ENCODE measurements around the gene GABRA5. TPM values are rescaled to one million over a fixed set of nuclear protein-coding genes. Genes with fewer than 3 reads are reported as not detected.

GABRA5 gene
- total RNA-seq, 1 experiment from 2014 or later: not detected

DNA sequence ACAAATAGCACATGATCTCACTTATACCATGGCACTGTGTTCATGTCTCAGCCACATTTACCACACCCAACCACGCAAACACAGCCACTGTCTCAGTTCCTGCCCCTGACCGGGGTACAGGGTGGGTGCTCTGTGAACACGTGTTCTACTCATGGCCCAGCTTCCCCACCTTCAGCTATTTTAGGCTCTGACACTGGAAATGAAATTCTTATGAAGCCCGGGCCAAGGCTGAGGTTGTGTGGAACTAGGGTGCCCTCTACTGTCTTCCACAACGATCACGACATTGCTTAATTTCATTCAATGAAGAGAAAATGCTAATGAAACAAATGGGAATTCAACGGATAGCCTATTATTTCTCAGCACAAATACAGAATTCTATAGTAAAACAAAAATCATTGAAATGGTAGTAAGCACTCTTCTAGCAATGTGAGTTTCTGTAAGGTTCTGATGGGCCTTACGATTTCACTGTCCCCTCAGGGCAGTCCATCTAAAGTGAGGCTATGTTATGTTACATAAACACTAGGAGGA, 2.1 kb upstream of the GABRA5 start:
- intact Hi-C loops (cut with micrococcal nuclease; ENCODE audit: unreplicated experiment): no loop called here
- DNase-seq: no peak
- Mint-ChIP-seq H3K27ac (ENCODE audit: unreplicated experiment) (no peak overlapping the region), H3K27me3 (ENCODE audit: unreplicated experiment) (no peaks in the 10 kb centered on the region), H3K9me3 (ENCODE audit: low read depth, unreplicated experiment) (no peaks in the 10 kb centered on the region), H3K4me3 (ENCODE audit: low read depth, unreplicated experiment) (no peak overlapping the region), H3K4me1 (ENCODE audit: low read depth, unreplicated experiment) (no peaks in the 10 kb centered on the region), H3K36me3 (ENCODE audit: insufficient read depth, unreplicated experiment) (no peaks in the 10 kb centered on the region)
- TF ChIP-seq, protein P1, sequence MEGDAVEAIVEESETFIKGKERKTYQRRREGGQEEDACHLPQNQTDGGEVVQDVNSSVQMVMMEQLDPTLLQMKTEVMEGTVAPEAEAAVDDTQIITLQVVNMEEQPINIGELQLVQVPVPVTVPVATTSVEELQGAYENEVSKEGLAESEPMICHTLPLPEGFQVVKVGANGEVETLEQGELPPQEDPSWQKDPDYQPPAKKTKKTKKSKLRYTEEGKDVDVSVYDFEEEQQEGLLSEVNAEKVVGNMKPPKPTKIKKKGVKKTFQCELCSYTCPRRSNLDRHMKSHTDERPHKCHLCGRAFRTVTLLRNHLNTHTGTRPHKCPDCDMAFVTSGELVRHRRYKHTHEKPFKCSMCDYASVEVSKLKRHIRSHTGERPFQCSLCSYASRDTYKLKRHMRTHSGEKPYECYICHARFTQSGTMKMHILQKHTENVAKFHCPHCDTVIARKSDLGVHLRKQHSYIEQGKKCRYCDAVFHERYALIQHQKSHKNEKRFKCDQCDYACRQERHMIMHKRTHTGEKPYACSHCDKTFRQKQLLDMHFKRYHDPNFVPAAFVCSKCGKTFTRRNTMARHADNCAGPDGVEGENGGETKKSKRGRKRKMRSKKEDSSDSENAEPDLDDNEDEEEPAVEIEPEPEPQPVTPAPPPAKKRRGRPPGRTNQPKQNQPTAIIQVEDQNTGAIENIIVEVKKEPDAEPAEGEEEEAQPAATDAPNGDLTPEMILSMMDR (IDR thresholded peaks at IDR 0.05; ENCODE audit: unreplicated experiment): no peak
- no TSS peak for BruUV-seq (replicated peaks)
- CTCF ChIA-PET: no interaction called here

DNA sequence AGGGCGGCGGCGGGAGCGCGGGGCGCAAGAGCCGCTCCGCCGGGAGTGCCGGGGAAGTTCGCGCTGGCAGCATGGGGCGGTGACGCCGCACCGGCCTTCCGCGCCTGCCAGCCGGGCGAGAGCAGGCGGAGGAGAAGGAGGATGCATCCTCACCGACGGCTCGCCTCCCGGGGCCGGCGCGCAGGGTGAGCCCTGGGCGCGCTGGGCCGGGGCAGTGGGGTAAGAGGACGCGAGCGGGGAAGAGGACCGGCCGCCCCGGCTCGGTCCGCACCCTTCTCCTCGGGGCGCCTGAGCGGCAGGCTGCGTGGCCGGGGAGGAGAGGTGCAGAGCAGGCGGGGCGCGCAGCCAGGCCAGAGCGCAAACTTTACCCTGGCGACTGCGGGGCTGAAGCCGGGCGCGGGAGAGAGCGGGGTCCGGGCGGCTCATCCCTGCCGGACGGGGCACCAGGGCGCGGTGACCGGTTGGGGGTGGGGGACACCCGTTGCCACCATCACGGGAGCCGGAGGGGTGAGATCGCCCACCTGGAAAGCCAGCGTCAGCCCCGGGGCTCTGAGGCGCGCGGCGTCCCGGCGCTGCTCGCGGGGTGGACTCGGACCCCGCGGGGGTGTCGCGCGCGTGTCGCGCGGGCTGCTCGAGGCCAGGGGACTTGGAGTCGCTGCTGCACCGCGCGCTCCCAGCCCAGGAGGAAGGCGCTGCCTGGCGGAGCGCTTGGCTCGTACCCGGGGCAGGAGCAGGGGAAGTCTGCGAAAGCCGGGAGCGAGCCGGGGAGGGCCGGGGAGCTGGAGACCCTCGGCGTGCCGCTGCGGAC, 542 bp downstream of the GABRA5 start:
- intact Hi-C loops (cut with micrococcal nuclease; ENCODE audit: unreplicated experiment): no loop called here
- no peaks in the 10 kb centered on the region for H3K36me3 Mint-ChIP-seq (ENCODE audit: insufficient read depth, unreplicated experiment)
- CTCF ChIA-PET: no interaction called here
- no peaks in the 10 kb centered on the region for H3K9me3 Mint-ChIP-seq (ENCODE audit: low read depth, unreplicated experiment)
- no peaks in the 10 kb centered on the region for H3K27me3 Mint-ChIP-seq (ENCODE audit: unreplicated experiment)
- no TSS peak for BruUV-seq (replicated peaks)
- TF ChIP-seq, protein P1 (IDR thresholded peaks at IDR 0.05; ENCODE audit: unreplicated experiment): no peak
- DNase-seq: no peak
- H3K4me1 Mint-ChIP-seq (ENCODE audit: low read depth, unreplicated experiment): no peaks in the 10 kb centered on the region
- no peak overlapping the region for H3K4me3 Mint-ChIP-seq (ENCODE audit: low read depth, unreplicated experiment)
- no peak overlapping the region for H3K27ac Mint-ChIP-seq (ENCODE audit: unreplicated experiment)

DNA sequence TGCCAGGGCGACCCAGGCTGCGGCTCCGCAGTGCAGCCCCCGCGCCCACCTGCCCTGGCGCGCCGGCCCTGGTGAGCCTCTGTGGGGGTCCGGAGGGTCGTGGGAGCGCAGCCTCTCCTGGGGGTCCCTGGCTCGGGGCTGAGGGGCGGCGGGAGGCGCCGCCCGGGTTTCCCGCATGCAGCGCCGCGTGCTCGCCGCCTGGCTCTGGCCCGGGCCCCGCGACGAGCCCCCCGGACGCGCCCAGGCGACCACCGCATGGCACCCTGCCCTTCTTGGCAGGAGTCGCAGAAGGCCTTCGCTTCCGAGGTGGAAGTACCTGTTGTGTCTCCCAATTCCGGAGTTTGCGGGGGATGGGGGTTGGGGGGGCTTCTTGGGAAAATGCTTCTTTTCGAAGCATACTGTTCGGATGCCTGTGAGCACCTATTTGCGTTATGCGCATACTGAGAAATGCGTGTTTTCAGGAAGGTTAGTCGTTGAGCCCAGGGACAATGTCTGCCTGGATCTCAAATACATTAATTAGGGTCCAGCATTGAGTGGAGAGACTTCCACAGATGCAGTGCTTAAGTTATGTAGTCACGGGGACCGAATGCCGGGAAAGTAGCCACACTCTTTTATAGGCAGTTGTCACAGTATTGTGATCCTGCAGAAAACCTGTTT, 1.3 kb downstream of the GABRA5 start:
- no peak overlapping the region for H3K27ac Mint-ChIP-seq (ENCODE audit: unreplicated experiment)
- DNase-seq: no peak
- intact Hi-C loops (cut with micrococcal nuclease; ENCODE audit: unreplicated experiment): no loop called here
- H3K9me3 Mint-ChIP-seq (ENCODE audit: low read depth, unreplicated experiment): no peaks in the 10 kb centered on the region
- H3K4me3 Mint-ChIP-seq (ENCODE audit: low read depth, unreplicated experiment): no peak overlapping the region
- TF ChIP-seq, protein P1 (IDR thresholded peaks at IDR 0.05; ENCODE audit: unreplicated experiment): no peak
- no peaks in the 10 kb centered on the region for H3K36me3 Mint-ChIP-seq (ENCODE audit: insufficient read depth, unreplicated experiment)
- CTCF ChIA-PET: no interaction called here
- no peaks in the 10 kb centered on the region for H3K4me1 Mint-ChIP-seq (ENCODE audit: low read depth, unreplicated experiment)
- H3K27me3 Mint-ChIP-seq (ENCODE audit: unreplicated experiment): no peaks in the 10 kb centered on the region
- BruUV-seq (replicated peaks): no TSS peak

DNA sequence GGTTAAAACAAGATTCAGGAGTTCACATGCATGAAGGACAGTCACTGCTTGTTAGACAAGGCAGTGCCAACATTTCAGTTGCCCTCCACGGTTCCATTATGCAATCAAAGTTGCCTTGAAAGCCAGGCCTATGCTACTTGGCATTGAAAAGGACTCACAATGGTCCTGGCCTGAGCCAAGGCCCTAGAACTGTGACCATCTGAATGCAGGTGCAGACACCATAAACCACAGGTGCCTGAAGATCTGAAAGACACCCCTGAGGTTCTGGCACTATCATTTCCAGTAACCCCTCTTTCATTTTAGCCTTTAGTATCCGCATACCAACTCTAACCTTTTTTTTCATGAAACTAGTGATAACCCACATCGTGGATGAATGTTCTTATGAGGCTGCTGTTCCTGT, 2.8 kb downstream of the GABRA5 start:
- Mint-ChIP-seq H3K4me1 (ENCODE audit: low read depth, unreplicated experiment) (no peaks in the 10 kb centered on the region), H3K4me3 (ENCODE audit: low read depth, unreplicated experiment) (no peak overlapping the region), H3K9me3 (ENCODE audit: low read depth, unreplicated experiment) (no peaks in the 10 kb centered on the region), H3K36me3 (ENCODE audit: insufficient read depth, unreplicated experiment) (no peaks in the 10 kb centered on the region), H3K27me3 (ENCODE audit: unreplicated experiment) (no peaks in the 10 kb centered on the region), H3K27ac (ENCODE audit: unreplicated experiment) (no peak overlapping the region)
- CTCF ChIA-PET: no interaction called here
- DNase-seq: no peak
- intact Hi-C loops (cut with micrococcal nuclease; ENCODE audit: unreplicated experiment): no loop called here
- TF ChIP-seq, protein P1 (IDR thresholded peaks at IDR 0.05; ENCODE audit: unreplicated experiment): no peak
- no TSS peak for BruUV-seq (replicated peaks)

Data from Calu3 (cell line).